GM19035 (cell line): ENCODE data around the gene LPP.

Source experiments
- ATAC-seq: cut with Tn5 transposase; IDR thresholded peaks from one replicate; pipeline ENCODE4 v1.9.1; 2021; ENCODE audit not compliant: unreplicated experiment

Gene LPP

GRCh38 chr3:188458756-188459155 is 304.8 kb downstream of the LPP start:
- no peak for ATAC-seq

- ATAC-seq = no peak
Observed at GRCh38 chr3:188465311-188465710, 311.4 kb downstream of the LPP start.

GRCh38 chr3:188468196-188468595 is 314.2 kb downstream of the LPP start:
- no peak for ATAC-seq

- ATAC-seq = no peak
Observed at GRCh38 chr3:188468662-188469061, 314.7 kb downstream of the LPP start.

GRCh38 chr3:188469228-188469885 is 315.4 kb downstream of the LPP start:
- ATAC-seq = no peak

- ATAC-seq = no peak
Observed at GRCh38 chr3:188470508-188471130, 316.7 kb downstream of the LPP start.

- ATAC-seq = no peak
Observed at GRCh38 chr3:188471723-188472122, 317.8 kb downstream of the LPP start.

- ATAC-seq = no peak
Observed at GRCh38 chr3:188472336-188472735, 318.4 kb downstream of the LPP start.

- no peak for ATAC-seq
Observed at GRCh38 chr3:188473045-188473444, 319.1 kb downstream of the LPP start.

- ATAC-seq = no peak
Observed at GRCh38 chr3:188473591-188474288, 319.8 kb downstream of the LPP start.

- ATAC-seq = no peak
Observed at GRCh38 chr3:188476935-188477334, 323.0 kb downstream of the LPP start.

GRCh38 chr3:188480011-188480410 is 326.1 kb downstream of the LPP start:
- ATAC-seq = no peak

GRCh38 chr3:188482929-188483328 is 329.0 kb downstream of the LPP start:
- no peak for ATAC-seq

GRCh38 chr3:188486126-188486525 is 332.2 kb downstream of the LPP start:
- no peak for ATAC-seq

- no peak for ATAC-seq
Observed at GRCh38 chr3:188486952-188487351, 333.0 kb downstream of the LPP start.

GRCh38 chr3:188487652-188488051 is 333.7 kb downstream of the LPP start:
- ATAC-seq = no peak

GRCh38 chr3:188488801-188489200 is 334.8 kb downstream of the LPP start:
- ATAC-seq = no peak

- ATAC-seq = peak; percentile 55
Observed at GRCh38 chr3:188489639-188490405, 335.9 kb downstream of the LPP start.

GRCh38 chr3:188490416-188490815 is 336.5 kb downstream of the LPP start:
- no peak for ATAC-seq

GRCh38 chr3:188491276-188491687 is 337.3 kb downstream of the LPP start:
- ATAC-seq = no peak

- no peak for ATAC-seq
Observed at GRCh38 chr3:188496390-188496789, 342.4 kb downstream of the LPP start.

- ATAC-seq = no peak
Observed at GRCh38 chr3:188497021-188497420, 343.1 kb downstream of the LPP start.
